ENCODE data around the gene TMOD1. TPM values are rescaled to one million over a fixed set of nuclear protein-coding genes. Genes with fewer than 3 reads are reported as not detected.
A peak's percentile ranks its signal among the peaks of the same experiment; 100 is the strongest.

Gene TMOD1
- total and polyA plus RNA-seq, 9 of the 15 experiments (the other 6 are each of a cell fraction or from before 2014, with no cell fraction given): 7.1 to 41.2 (median 14.2) TPM

DNA sequence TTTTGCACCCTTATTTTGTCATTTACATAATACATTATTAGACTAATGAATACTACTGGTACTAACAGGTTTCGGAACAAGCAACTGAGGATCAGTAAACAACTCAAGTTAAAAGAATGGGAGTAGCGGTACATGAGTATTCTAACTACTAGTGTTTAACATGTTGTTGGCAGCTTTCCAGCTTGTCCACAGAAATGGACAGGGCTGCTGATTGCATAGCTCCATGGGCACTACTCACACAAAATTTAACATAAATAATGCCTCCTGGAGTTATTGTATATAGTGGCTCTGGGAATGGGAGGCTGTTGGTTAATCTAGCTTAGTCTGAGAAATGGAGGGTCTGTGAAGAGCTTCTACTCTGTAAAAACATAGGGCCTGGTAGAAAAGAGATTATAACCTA is 138.9 kb downstream of the TMOD1 start:
- peaks cover 8% of the 10 kb centered on the region for H4K20me1 ChIP-seq (replicated peaks; ENCODE audit: control insufficient read depth, insufficient read depth, low read length)
- FAIRE-seq: no peak
- no peak overlapping the region for H3K9ac ChIP-seq (ENCODE audit: insufficient read depth in 1 of 2, low read depth in 2 of 2, low read length in 2 of 2)
- no TSS peak for BruUV-seq (replicated peaks)
- no peak overlapping the region for H2AFZ ChIP-seq (ENCODE audit: low read depth, low read length)
- H3K4me1 ChIP-seq (replicated peaks in 1 of 2; ENCODE audit: control insufficient read depth in 2 of 2, insufficient read depth in 2 of 2, low read length in 2 of 2): peaks cover 0 to 12% of the 10 kb centered on the region in 2 experiments; a peak in 3 of 5 replicates
- WGBS (ENCODE audit: insufficient coverage, low coverage, missing lambda C conversion rate): 87% methylated on average over 2 of the region's 2 CpGs
- H3K27me3 ChIP-seq (ENCODE audit: control insufficient read depth in 2 of 2, insufficient read depth in 2 of 2, low read length in 2 of 2): no peaks in the 10 kb centered on the region
- no peak overlapping the region for H3K27ac ChIP-seq (ENCODE audit: extremely low read depth, low read depth, low read length)
- H3K79me2 ChIP-seq (ENCODE audit: control insufficient read depth, insufficient read depth, low read length): peaks cover 65% of the 10 kb centered on the region
- TF ChIP-seq ZBTB8A (IDR thresholded peaks at IDR 0.05; ENCODE audit: partially characterized antibody) (no peak), NFIC (IDR thresholded peaks at IDR 0.05) (peak; percentile 80)
- no peaks in the 10 kb centered on the region for H3K9me3 ChIP-seq (replicated peaks; ENCODE audit: control insufficient read depth, insufficient read depth, low read depth, low read length)
- ATAC-seq: no peak
- in situ Hi-C loops (cut with MboI) (no loop called here), intact Hi-C loops (cut with micrococcal nuclease) (no loop called here)
- peaks cover 81% of the 10 kb centered on the region for H3K36me3 ChIP-seq (ENCODE audit: control insufficient read depth, insufficient read depth, low read length)
- ChIA-PET CTCF (ENCODE audit: low intra/inter-chr PET ratio) (no interaction called here), POLR2A (interaction anchor here (0.7 to 1.1 kb wide), 5 partner anchors 8 to 373 kb away, joined by 3 to 4 read pairs (median 3); no protein-coding TSS in a partner anchor)
- no peak overlapping the region for H3K4me2 ChIP-seq (ENCODE audit: insufficient read depth, low read length)
- DNase-seq (ENCODE audit: extremely low read depth in 1 of 4, low spot score in 3 of 4): peak in 1 of 4 experiments; percentile 26
- no peak overlapping the region for H3K4me3 ChIP-seq
- H3K9me1 ChIP-seq (ENCODE audit: control insufficient read depth, insufficient read depth, low read length): peaks cover 6% of the 10 kb centered on the region

DNA sequence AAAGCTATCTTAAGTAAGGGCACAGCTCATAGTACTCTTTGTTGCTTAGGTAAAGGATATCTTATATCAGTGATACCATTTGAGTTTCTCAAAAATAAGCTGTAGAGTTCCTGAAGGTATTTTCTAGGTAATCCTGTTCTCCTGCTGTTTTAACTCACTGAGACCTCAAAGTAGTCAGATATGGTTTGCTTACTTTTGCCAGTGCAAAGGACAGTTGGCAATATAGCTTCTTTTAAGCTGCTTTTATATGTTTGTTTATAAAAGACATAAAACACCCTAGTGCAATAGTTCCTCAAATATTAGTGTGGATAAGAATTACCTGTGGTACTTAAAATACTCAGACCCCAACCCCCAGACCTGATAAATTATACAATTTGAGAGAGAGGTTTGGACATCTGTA is 144.3 kb downstream of the TMOD1 start:
- in situ Hi-C loops (cut with MboI) (no loop called here), intact Hi-C loops (cut with micrococcal nuclease) (no loop called here)
- Histone ChIP-seq H3K27me3 (ENCODE audit: control insufficient read depth in 2 of 2, insufficient read depth in 2 of 2, low read length in 2 of 2) (no peaks in the 10 kb centered on the region), H3K36me3 (ENCODE audit: control insufficient read depth, insufficient read depth, low read length) (peaks cover 96% of the 10 kb centered on the region), H3K9me1 (ENCODE audit: control insufficient read depth, insufficient read depth, low read length) (no peaks in the 10 kb centered on the region), H3K9ac (ENCODE audit: insufficient read depth in 1 of 2, low read depth in 2 of 2, low read length in 2 of 2) (no peak overlapping the region), H3K4me1 (replicated peaks in 1 of 2; ENCODE audit: control insufficient read depth in 2 of 2, insufficient read depth in 2 of 2, low read length in 2 of 2) (no peaks in the 10 kb centered on the region), H3K27ac (ENCODE audit: extremely low read depth, low read depth, low read length) (no peak overlapping the region), H3K4me3 (no peak overlapping the region), H4K20me1 (replicated peaks; ENCODE audit: control insufficient read depth, insufficient read depth, low read length) (no peaks in the 10 kb centered on the region), H2AFZ (ENCODE audit: low read depth, low read length) (no peak overlapping the region), H3K4me2 (ENCODE audit: insufficient read depth, low read length) (no peak overlapping the region), H3K79me2 (ENCODE audit: control insufficient read depth, insufficient read depth, low read length) (peaks cover 12% of the 10 kb centered on the region), H3K9me3 (replicated peaks; ENCODE audit: control insufficient read depth, insufficient read depth, low read depth, low read length) (no peaks in the 10 kb centered on the region)
- POLR2A ChIA-PET: interaction anchor here (0.7 to 3.1 kb wide), 7 partner anchors 9 to 172 kb away, joined by 3 to 18 read pairs (median 3); partner anchors contain the start of genes NCBP1 and TSTD2
- no TSS peak for BruUV-seq (replicated peaks)
- FAIRE-seq (no peak), DNase-seq (ENCODE audit: extremely low read depth in 1 of 4, low spot score in 3 of 4) (no peak), ATAC-seq (no peak)
- CTCF ChIA-PET (ENCODE audit: low intra/inter-chr PET ratio): no interaction called here
- TF ChIP-seq DACH1 (IDR thresholded peaks at IDR 0.05; ENCODE audit: partially characterized antibody) (no peak), POLR2G (IDR thresholded peaks at IDR 0.05; ENCODE audit: low read depth, low read length) (no peak), SOX6 (IDR thresholded peaks at IDR 0.05) (no peak)
- TF ChIP-seq, protein P1, sequence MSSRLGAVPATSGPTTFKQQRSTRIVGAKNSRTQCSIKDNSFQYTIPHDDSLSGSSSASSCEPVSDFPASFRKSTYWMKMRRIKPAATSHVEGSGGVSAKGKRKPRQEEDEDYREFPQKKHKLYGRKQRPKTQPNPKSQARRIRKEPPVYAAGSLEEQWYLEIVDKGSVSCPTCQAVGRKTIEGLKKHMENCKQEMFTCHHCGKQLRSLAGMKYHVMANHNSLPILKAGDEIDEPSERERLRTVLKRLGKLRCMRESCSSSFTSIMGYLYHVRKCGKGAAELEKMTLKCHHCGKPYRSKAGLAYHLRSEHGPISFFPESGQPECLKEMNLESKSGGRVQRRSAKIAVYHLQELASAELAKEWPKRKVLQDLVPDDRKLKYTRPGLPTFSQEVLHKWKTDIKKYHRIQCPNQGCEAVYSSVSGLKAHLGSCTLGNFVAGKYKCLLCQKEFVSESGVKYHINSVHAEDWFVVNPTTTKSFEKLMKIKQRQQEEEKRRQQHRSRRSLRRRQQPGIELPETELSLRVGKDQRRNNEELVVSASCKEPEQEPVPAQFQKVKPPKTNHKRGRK (tag; IDR thresholded peaks at IDR 0.05): no peak
- TF ChIP-seq, protein P2, sequence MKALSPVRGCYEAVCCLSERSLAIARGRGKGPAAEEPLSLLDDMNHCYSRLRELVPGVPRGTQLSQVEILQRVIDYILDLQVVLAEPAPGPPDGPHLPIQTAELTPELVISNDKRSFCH (CRISPR knock-in tag; IDR thresholded peaks at IDR 0.05): no peak
- TF ChIP-seq, protein P2 (tag; IDR thresholded peaks at IDR 0.05): no peak

All from K562 (cell line).